IMR-90 (cell line): ENCODE data around the gene SLC6A16. TPM values are rescaled to one million over a fixed set of nuclear protein-coding genes. Genes with fewer than 3 reads are reported as not detected.

ENCODE experiments used
- ATAC-seq: fragments of 200-7000 bp; cut with Tn5 transposase; 2 replicates; pipeline ENCODE4 v1.9.1; 2020; ENCODE audit warnings: low read depth, mild to moderate bottlenecking, moderate library complexity
- BruUV-seq: library from RNA; stranded (reverse); fragments of 400-500 nt; replicated peaks from 2 replicates; lab custom pipeline; 2021; lab: Mats Ljungman, UMichigan
- CTCF ChIA-PET: fragments of 300-600 bp; formaldehyde crosslinking; extraction: SDS; loops from one replicate; lab custom pipeline; 2021; ENCODE audit warnings: antibody characterized with exemption; lab: Yijun Ruan, JAX
- POLR2A ChIA-PET: fragments of 300-600 bp; sonication (Branson Sonifier 250); formaldehyde crosslinking; loops from one replicate; lab custom pipeline; 2022; ENCODE audit warnings: antibody characterized with exemption; ENCODE audit not compliant: unreplicated experiment; lab: Charles Lee
- DNase-seq: peaks from one replicate; pipeline ENCODE4 v3.0.0; 2013
- H2AFZ ChIP-seq: replicated peaks from 2 replicates; pipeline ENCODE3; 2013; ENCODE audit warnings: low read length, mild to moderate bottlenecking; ENCODE audit not compliant: poor library complexity
- H2AK5ac ChIP-seq: 2 replicates; pipeline ENCODE4 v1.6.1; 2013; ENCODE audit warnings: low read depth, low read length, inconsistent platforms
- H2AK9ac ChIP-seq: replicated peaks from 2 replicates; pipeline ENCODE3; 2013; ENCODE audit warnings: mild to moderate bottlenecking, low read depth, low read length, moderate library complexity; ENCODE audit not compliant: poor library complexity
- H2BK120ac ChIP-seq: 2 replicates; pipeline ENCODE4 v1.6.1; 2013; ENCODE audit warnings: low read depth, low read length, inconsistent platforms
- H2BK15ac ChIP-seq: 3 replicates; pipeline ENCODE4 v1.6.1; 2013; ENCODE audit warnings: low read depth, low read length, inconsistent platforms
- H2BK20ac ChIP-seq: 2 replicates; pipeline ENCODE4 v1.6.1; 2013; ENCODE audit warnings: low read depth, mild to moderate bottlenecking, inconsistent platforms, low read length, moderate library complexity
- H2BK5ac ChIP-seq: 2 replicates; pipeline ENCODE4 v1.6.1; 2013; ENCODE audit warnings: mild to moderate bottlenecking, low read depth, low read length, inconsistent platforms; ENCODE audit not compliant: poor library complexity, severe bottlenecking
- H3K14ac ChIP-seq: replicated peaks from 2 replicates; pipeline ENCODE4 v1.6.1; 2013; ENCODE audit warnings: low read depth, low read length, inconsistent platforms
- H3K18ac ChIP-seq: 2 replicates; pipeline ENCODE4 v1.6.1; 2013; ENCODE audit warnings: low read depth, low read length, control low read depth
- H3K23ac ChIP-seq: 2 replicates; pipeline ENCODE4 v1.6.1; 2013; ENCODE audit warnings: low read depth, low read length, inconsistent platforms
- H3K27ac ChIP-seq: 2 replicates; pipeline ENCODE4 v1.5.1; 2013; ENCODE audit warnings: mild to moderate bottlenecking, control low read depth, low read length; ENCODE audit not compliant: insufficient read depth
- H3K27me3 ChIP-seq: 2 replicates; pipeline ENCODE4 v1.6.1; 2013; ENCODE audit warnings: low read length; ENCODE audit not compliant: control insufficient read depth, insufficient read depth
- H3K36me3 ChIP-seq: 2 replicates; pipeline ENCODE4 v1.6.1; 2013; ENCODE audit warnings: low read length, mixed read lengths; ENCODE audit not compliant: control insufficient read depth, insufficient read depth
- H3K4ac ChIP-seq: 2 replicates; pipeline ENCODE4 v1.6.1; 2013; ENCODE audit warnings: low read depth, low read length, inconsistent platforms
- H3K4me1 ChIP-seq: 2 replicates; pipeline ENCODE4 v1.6.1; 2013; ENCODE audit warnings: low read length, mixed read lengths; ENCODE audit not compliant: control insufficient read depth, insufficient read depth
- H3K4me2 ChIP-seq: 2 replicates; pipeline ENCODE4 v1.6.1; 2013; ENCODE audit warnings: low read depth, mild to moderate bottlenecking, control low read depth, low read length, moderate library complexity
- H3K4me3 ChIP-seq: 2 replicates; pipeline ENCODE4 v1.5.1; 2013; ENCODE audit warnings: low read depth, mild to moderate bottlenecking, control low read depth, low read length, moderate library complexity; ENCODE audit not compliant: insufficient read depth
- H3K56ac ChIP-seq: 2 replicates; pipeline ENCODE4 v1.6.1; 2013; ENCODE audit warnings: low read length, inconsistent platforms; ENCODE audit not compliant: insufficient read depth; ENCODE audit errors: extremely low read depth
- H3K79me1 ChIP-seq, 2 experiments: 2 replicates each; pipeline ENCODE4 v1.6.1; 2013; ENCODE audit warnings: low read length in 2 of 2, inconsistent platforms in 1 of 2, low read depth in 1 of 2
- H3K9ac ChIP-seq: 2 replicates; pipeline ENCODE4 v1.6.1; 2013; ENCODE audit warnings: low read depth, low read length, control low read depth
- H3K9me1 ChIP-seq: 2 replicates; pipeline ENCODE4 v1.6.1; 2013; ENCODE audit warnings: low read length, inconsistent platforms; ENCODE audit not compliant: insufficient read depth
- H3K9me3 ChIP-seq: 2 replicates; pipeline ENCODE4 v1.6.1; 2013; ENCODE audit warnings: low read length; ENCODE audit not compliant: control insufficient read depth, insufficient read depth
- H4K20me1 ChIP-seq: 2 replicates; pipeline ENCODE4 v1.6.1; 2013; ENCODE audit warnings: low read length, inconsistent platforms; ENCODE audit not compliant: insufficient read depth
- H4K5ac ChIP-seq: 2 replicates; pipeline ENCODE4 v1.6.1; 2013; ENCODE audit warnings: mild to moderate bottlenecking, low read depth, low read length, control low read depth
- H4K8ac ChIP-seq, 2 experiments: 2 replicates each; pipeline ENCODE4 v1.6.1; 2013; ENCODE audit warnings: low read depth in 2 of 2, low read length in 2 of 2, control low read depth in 1 of 2, inconsistent platforms in 1 of 2
- H4K91ac ChIP-seq: 2 replicates; pipeline ENCODE4 v1.6.1; 2013; ENCODE audit warnings: low read depth, low read length, inconsistent platforms; ENCODE audit not compliant: insufficient read depth
- BHLHE40 ChIP-seq: fragments of 150-350 bp; IDR thresholded peaks from 2 replicates; pipeline ENCODE4 v1.6.1; 2016; ENCODE audit warnings: mild to moderate bottlenecking, low read depth, low read length
- CEBPB ChIP-seq: IDR thresholded peaks from 2 replicates; pipeline ENCODE4 v1.6.1; 2012; ENCODE audit warnings: low read depth, low read length, improper control_type of control experiment
- CHD1 ChIP-seq: IDR thresholded peaks from 2 replicates; pipeline ENCODE4 v1.6.1; 2012; ENCODE audit warnings: low read depth, low read length, improper control_type of control experiment
- ELK1 ChIP-seq: fragments of 150-350 bp; IDR thresholded peaks from 2 replicates; pipeline ENCODE4 v1.6.1; 2016; ENCODE audit warnings: low read depth, mild to moderate bottlenecking, low read length, moderate library complexity, borderline replicate concordance
- MAFK ChIP-seq: IDR thresholded peaks from 2 replicates; pipeline ENCODE4 v1.6.1; 2012; ENCODE audit warnings: low read depth, low read length, improper control_type of control experiment
- MAZ ChIP-seq: IDR thresholded peaks from 2 replicates; pipeline ENCODE4 v1.6.1; 2012; ENCODE audit warnings: low read depth, mild to moderate bottlenecking, low read length, improper control_type of control experiment, moderate library complexity, borderline replicate concordance
- MXI1 ChIP-seq: IDR thresholded peaks from 2 replicates; pipeline ENCODE4 v1.6.1; 2012; ENCODE audit warnings: low read depth, mild to moderate bottlenecking, low read length, moderate library complexity, borderline replicate concordance
- POLR2A ChIP-seq: IDR thresholded peaks from 2 replicates; pipeline ENCODE4 v1.6.1; 2012; ENCODE audit warnings: mild to moderate bottlenecking, low read depth, low read length
- RCOR1 ChIP-seq: IDR thresholded peaks from 2 replicates; pipeline ENCODE4 v1.6.1; 2012; ENCODE audit warnings: mild to moderate bottlenecking, low read length, improper control_type of control experiment; ENCODE audit not compliant: insufficient replicate concordance
- SMC3 ChIP-seq: fragments of 150-350 bp; IDR thresholded peaks from 2 replicates; pipeline ENCODE4 v1.6.1; 2016; ENCODE audit warnings: low read depth, mild to moderate bottlenecking, antibody characterized with exemption, low read length, moderate library complexity
- WGBS, 2 experiments: methylation state at CpG; one replicate each; pipeline versions ENCODE4 v1.1.5 to v1.1.7; 2013; ENCODE audit warnings: missing lambda C conversion rate in 2 of 2; ENCODE audit not compliant: insufficient read length in 1 of 2; ENCODE audit errors: extremely low coverage in 2 of 2; 5-methylcytosine and 5-hydroxymethylcytosine counted together
- dilution Hi-C: fragments of 300-500 bp; cut with HindIII; formaldehyde crosslinking; loops from one replicate; pipeline ENCODE4 v1.14.3; 2018; ENCODE audit warnings: low sequenced_read_pairs; ENCODE audit not compliant: unreplicated experiment
- in situ Hi-C: fragments of 300-500 bp; cut with MboI; formaldehyde crosslinking; loops from 3 replicates; pipeline ENCODE4 v1.14.3; 2019; ENCODE audit warnings: low sequenced_read_pairs, inconsistent platforms, mixed read lengths
- intact Hi-C: fragments of 100-400 bp; cut with micrococcal nuclease; formaldehyde crosslinking; loops from 2 replicates; pipeline ENCODE4 v1.10.0; 2022
- polyA plus RNA-seq, 3 experiments: library from polyadenylated mRNA; depleted of rRNA; stranded (reverse); fragments of >200 nt; gene quantifications; 2 replicates each; pipeline ENCODE4 v1.2.3, GENCODE V29; 2012; ENCODE audit warnings: low replicate concordance in 1 of 3
- total RNA-seq: library from RNA; depleted of rRNA; stranded (reverse); fragments of >200 nt; gene quantifications from 2 replicates; pipeline ENCODE4 v1.2.3, GENCODE V29; 2012
- TF ChIP-seq, protein P1 (sequence below): conservative IDR thresholded peaks from 2 replicates; pipeline ENCODE4 v1.5.1; 2012; ENCODE audit warnings: mild to moderate bottlenecking, low read depth, low read length, improper control_type of control experiment
- TF ChIP-seq, protein P2 (sequence below): fragments of 150-350 bp; IDR thresholded peaks from 2 replicates; pipeline ENCODE4 v1.6.1; 2017; ENCODE audit warnings: mild to moderate bottlenecking, antibody characterized with exemption, low read length, low read depth

SLC6A16 gene
- total and polyA plus RNA-seq, 2 of the 4 experiments (the other 2 are of a cell fraction): 0.18 to 0.89 TPM

DNA sequence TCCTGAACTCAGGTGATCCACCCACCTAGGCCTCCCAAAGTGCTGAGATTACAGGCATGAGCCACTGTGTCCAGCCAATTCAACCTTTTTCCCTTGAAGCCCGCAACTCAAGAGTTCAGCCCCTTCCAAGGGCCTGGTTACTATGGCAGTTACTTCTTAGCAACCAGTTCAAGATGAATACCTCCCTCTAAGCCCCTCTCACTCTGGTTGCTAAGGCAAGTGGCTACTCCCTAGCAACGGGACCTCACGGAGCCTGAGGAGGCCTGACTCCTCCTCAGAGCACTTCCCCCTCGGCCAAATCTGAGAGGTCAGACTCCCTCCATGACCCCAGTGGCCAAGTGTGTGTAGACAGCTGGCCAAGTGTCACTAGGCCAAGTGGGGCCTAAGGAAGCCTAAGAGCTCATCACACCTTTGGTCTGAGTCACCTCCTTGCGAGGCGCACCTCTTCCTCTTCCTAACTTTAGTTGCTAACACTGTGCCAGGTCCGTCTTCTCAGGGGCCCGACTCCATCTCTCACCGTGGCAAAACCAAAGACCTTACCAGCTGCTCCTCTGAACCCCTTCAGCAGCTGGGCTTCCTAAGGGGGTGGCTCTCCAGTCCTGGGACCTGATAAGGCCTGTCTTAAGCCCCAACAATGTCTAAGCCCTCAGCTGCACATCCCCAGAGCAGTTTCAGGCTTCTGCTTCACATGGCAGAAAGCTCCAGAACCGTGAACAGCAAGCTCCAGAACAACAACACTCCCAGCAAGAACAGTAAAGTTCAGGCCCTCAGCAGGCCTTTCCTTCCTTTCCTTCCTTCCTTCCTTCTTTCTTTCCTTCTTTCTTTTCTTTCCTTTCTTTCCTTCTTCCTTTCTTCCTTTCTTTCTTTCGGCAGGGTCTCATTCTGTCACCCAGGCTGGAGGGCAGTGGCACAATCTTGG is 19.8 kb upstream of the SLC6A16 start (continued):
- TF ChIP-seq CEBPB (no peak), CHD1 (no peak)

GRCh38 chr19:49343123-49343522 is 18.1 kb upstream of the SLC6A16 start:
- Histone ChIP-seq H2AFZ (no peak overlapping the region), H3K4me2 (no peak overlapping the region), H4K20me1 (peaks cover 9% of the 10 kb centered on the region), H3K4ac (no peak overlapping the region), H2BK120ac (no peak overlapping the region), H3K27me3 (no peaks in the 10 kb centered on the region), H4K91ac (no peak overlapping the region), H3K27ac (no peak overlapping the region), H3K56ac (no peak overlapping the region), H3K4me1 (no peaks in the 10 kb centered on the region), H2AK9ac (no peak overlapping the region), H3K9me1 (0 out of 2 replicates have a peak, but pooled peaks cover 8% of the 10 kb centered on the region), H2BK20ac (no peak overlapping the region), H3K36me3 (peaks cover 70% of the 10 kb centered on the region), H3K79me1 (peaks cover 0 to 18% of the 10 kb centered on the region in 2 experiments; a peak in 3 of 4 replicates), H3K23ac (no peak overlapping the region), H3K9ac (no peak overlapping the region), H3K9me3 (no peaks in the 10 kb centered on the region), H4K8ac (no peak overlapping the region), H3K14ac (no peak overlapping the region), H4K5ac (no peak overlapping the region), H2BK5ac (no peak overlapping the region), H2BK15ac (no peak overlapping the region), H3K18ac (no peak overlapping the region), H3K4me3 (no peak overlapping the region), H2AK5ac (no peak overlapping the region)
- dilution Hi-C loops: no loop called here
- ChIA-PET POLR2A (no interaction called here), CTCF (no interaction called here)
- WGBS, 2 experiments: no CpG with 5 or more reads among the region's 7 CpGs
- no TSS peak for BruUV-seq
- ATAC-seq (no peak), DNase-seq (no peak)
- intact Hi-C loops: no loop called here
- in situ Hi-C loops: no loop called here
- TF ChIP-seq ELK1 (no peak), BHLHE40 (no peak), CHD1 (no peak), RCOR1 (no peak), MAZ (no peak), CEBPB (no peak), SMC3 (no peak), POLR2A (no peak), MAFK (no peak), MXI1 (no peak)
- TF ChIP-seq, protein P1, sequence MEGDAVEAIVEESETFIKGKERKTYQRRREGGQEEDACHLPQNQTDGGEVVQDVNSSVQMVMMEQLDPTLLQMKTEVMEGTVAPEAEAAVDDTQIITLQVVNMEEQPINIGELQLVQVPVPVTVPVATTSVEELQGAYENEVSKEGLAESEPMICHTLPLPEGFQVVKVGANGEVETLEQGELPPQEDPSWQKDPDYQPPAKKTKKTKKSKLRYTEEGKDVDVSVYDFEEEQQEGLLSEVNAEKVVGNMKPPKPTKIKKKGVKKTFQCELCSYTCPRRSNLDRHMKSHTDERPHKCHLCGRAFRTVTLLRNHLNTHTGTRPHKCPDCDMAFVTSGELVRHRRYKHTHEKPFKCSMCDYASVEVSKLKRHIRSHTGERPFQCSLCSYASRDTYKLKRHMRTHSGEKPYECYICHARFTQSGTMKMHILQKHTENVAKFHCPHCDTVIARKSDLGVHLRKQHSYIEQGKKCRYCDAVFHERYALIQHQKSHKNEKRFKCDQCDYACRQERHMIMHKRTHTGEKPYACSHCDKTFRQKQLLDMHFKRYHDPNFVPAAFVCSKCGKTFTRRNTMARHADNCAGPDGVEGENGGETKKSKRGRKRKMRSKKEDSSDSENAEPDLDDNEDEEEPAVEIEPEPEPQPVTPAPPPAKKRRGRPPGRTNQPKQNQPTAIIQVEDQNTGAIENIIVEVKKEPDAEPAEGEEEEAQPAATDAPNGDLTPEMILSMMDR: no peak
- TF ChIP-seq, protein P2, sequence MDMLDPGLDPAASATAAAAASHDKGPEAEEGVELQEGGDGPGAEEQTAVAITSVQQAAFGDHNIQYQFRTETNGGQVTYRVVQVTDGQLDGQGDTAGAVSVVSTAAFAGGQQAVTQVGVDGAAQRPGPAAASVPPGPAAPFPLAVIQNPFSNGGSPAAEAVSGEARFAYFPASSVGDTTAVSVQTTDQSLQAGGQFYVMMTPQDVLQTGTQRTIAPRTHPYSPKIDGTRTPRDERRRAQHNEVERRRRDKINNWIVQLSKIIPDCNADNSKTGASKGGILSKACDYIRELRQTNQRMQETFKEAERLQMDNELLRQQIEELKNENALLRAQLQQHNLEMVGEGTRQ: no peak
